ENCODE measurements around the gene GP1BA. TPM values are rescaled to one million over a fixed set of nuclear protein-coding genes. Genes with fewer than 3 reads are reported as not detected.

GP1BA gene
- not detected in 2 replicates for total RNA-seq

- no peak for DNase-seq (ENCODE audit: low read depth, low spot score)
These were observed at the start of gene GP1BA for GRCh38 chr17:4931963-4932362. TSS of gene GP1BA (plus strand) at chr17:4932277. CDS start at chr17:4932605, 328 bp downstream.

- no peak for DNase-seq (ENCODE audit: low read depth, low spot score)
These were observed 47.6 kb upstream of the GP1BA start for GRCh38 chr17:4884489-4884888.

GRCh38 chr17:4886830-4887229, 45.2 kb upstream of the GP1BA start:
- DNase-seq (ENCODE audit: low read depth, low spot score), result no peak

DNA sequence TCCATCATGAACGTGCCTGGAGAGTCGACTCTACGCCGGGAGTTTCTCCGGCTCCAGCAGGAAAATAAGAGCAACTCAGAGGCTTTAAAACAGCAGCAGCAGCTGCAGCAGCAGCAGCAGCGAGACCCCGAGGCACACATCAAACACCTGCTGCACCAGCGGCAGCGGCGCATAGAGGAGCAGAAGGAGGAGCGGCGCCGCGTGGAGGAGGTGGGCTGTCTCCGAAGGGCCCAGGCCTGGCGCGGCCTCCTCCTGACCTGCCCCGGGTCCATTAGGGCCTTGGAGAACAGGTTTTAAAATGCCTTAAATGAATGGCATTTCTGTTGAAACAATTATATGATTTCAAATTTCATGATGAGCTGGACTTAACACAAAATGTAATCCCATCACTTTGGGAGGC, 44.5 kb upstream of the GP1BA start:
- DNase-seq (ENCODE audit: low read depth, low spot score), result no peak

- no peak for DNase-seq (ENCODE audit: low read depth, low spot score)
These were observed 40.4 kb upstream of the GP1BA start for GRCh38 chr17:4891411-4892410.

- DNase-seq (ENCODE audit: low read depth, low spot score), result no peak
These were observed 39.4 kb upstream of the GP1BA start for GRCh38 chr17:4892499-4893221.

DNA sequence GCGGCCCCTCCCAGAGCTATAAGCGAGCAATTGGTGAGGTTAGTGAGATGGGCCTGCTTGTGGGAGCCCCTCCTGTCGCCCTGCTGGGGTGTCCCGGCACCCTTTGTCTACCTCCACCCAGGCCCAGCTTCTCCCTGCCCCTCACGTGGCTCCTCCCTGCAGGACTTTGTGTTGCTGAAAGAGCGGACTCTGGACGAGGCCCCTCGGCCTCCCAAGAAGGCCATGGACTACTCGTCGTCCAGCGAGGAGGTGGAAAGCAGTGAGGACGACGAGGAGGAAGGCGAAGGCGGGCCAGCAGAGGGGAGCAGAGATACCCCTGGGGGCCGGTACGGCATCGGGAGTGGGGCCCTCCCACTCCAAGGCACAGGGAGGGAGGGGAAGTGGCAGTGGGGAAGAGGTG, 38.8 kb upstream of the GP1BA start:
- no peak for DNase-seq (ENCODE audit: low read depth, low spot score)

GRCh38 chr17:4893721-4894560, 38.1 kb upstream of the GP1BA start:
- DNase-seq (ENCODE audit: low read depth, low spot score), result no peak

GRCh38 chr17:4895121-4895520, 37.0 kb upstream of the GP1BA start:
- no peak for DNase-seq (ENCODE audit: low read depth, low spot score)

GRCh38 chr17:4895657-4896331, 36.3 kb upstream of the GP1BA start:
- no peak for DNase-seq (ENCODE audit: low read depth, low spot score)

DNA sequence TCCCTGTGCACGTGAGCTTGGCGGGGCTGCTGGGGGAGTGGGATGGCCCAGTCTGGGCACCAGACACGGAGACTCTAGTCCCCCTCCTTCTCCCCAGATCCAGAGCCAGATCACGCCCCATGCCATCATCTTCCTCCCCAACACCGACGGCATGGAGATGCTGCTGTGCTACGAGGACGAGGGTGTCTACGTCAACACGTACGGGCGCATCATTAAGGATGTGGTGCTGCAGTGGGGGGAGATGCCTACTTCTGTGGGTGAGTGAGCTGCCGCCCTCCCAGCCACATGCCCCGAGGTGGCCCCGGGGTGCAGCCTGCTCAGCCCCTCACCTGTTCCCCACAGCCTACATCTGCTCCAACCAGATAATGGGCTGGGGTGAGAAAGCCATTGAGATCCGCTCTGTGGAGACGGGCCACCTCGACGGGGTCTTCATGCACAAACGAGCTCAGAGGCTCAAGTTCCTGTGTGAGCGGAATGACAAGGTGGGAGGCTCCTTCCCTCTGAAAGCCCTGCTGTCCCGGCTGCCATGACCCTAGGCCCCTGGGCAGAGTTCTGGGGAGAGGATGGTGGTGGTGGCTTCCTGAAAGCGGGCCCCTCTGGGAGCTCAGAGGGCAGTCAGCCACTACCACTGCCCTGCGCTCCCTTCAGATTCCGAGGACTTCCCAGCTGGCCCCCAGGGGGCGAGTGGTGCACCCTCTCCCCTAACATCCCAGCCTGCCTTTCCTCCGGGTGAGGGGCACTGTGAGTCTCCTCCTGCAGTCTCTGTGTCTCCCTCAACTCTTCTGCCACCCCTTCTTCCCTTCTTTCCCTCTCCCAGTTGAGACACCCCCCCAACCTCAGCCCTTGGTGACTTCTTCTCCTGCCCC, 35.5 kb upstream of the GP1BA start:
- DNase-seq (ENCODE audit: low read depth, low spot score), result no peak

DNA sequence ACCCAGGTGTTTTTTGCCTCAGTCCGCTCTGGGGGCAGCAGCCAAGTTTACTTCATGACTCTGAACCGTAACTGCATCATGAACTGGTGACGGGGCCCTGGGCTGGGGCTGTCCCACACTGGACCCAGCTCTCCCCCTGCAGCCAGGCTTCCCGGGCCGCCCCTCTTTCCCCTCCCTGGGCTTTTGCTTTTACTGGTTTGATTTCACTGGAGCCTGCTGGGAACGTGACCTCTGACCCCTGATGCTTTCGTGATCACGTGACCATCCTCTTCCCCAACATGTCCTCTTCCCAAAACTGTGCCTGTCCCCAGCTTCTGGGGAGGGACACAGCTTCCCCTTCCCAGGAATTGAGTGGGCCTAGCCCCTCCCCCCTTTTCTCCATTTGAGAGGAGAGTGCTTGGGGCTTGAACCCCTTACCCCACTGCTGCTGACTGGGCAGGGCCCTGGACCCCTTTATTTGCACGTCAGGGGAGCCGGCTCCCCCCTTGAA, 34.8 kb upstream of the GP1BA start:
- no peak for DNase-seq (ENCODE audit: low read depth, low spot score)

GRCh38 chr17:4897785-4898184, 34.3 kb upstream of the GP1BA start:
- DNase-seq (ENCODE audit: low read depth, low spot score), result no peak

GRCh38 chr17:4898351-4898750, 33.7 kb upstream of the GP1BA start:
- DNase-seq (ENCODE audit: low read depth, low spot score), result no peak

GRCh38 chr17:4898927-4899326, 33.1 kb upstream of the GP1BA start:
- no peak for DNase-seq (ENCODE audit: low read depth, low spot score)

DNA sequence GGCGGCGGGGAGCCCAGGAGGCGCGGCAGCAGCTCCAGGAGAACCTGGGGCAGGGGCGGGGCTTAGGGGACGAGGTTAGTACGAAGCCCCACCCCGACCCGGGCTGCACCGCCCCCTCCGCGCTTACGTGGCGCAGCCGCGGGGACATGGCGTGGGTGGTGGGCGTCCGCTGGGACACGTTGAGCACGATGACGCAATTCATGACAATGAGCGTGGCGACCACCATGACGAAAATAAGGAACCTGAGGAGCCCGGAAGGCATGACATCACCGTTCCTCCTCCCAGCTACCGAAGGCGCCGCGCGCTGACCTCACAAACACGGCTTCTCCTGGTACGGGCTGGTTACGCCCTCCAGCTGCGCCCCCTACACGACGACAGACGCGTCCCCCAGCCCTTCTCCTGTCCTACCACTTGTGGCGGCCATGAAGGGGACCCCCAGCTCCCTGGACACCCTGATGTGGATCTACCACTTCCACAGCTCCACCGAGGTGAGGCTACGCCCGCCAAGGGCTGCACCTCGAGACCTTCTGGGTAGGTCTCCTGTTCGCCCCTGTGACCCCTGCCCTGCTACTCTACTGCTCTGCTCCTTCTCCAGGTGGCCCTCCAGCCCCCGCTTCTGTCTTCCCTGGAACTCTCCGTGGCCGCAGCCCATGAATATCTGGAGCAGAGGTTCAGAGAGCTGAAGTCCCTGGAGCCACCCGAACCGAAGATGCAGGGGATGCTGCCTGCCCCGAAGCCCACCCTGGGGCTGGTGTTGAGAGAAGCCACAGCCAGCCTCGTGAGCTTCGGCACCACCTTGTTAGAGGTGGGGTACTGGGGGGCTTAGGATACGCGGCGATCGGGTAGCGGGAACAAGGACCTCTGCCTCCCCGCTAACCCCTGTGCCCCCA, 32.5 kb upstream of the GP1BA start, which contains the start of gene C17orf107:
TSS of gene C17orf107 (plus strand) at position 196 of the 890 bp plus-strand sequence. CDS start at position 423, 227 bp downstream.
- peak; percentile 36 for DNase-seq (ENCODE audit: low read depth, low spot score)

- no peak for DNase-seq (ENCODE audit: low read depth, low spot score)
These were observed 31.6 kb upstream of the GP1BA start for GRCh38 chr17:4900231-4901107.
